Stimulated activated memory B cell treated with anti-CD40 and anti-IgM and Interleukin-4, amounts not matched to agents 10 μg/mL and 1 μg/mL and 100 μg/mL, for 72 hours (primary cell): ENCODE results near the gene GPI.

Experiments used
- ATAC-seq: fragments of 150-1000 bp; cut with Tn5 transposase; 2 replicates; pipeline ENCODE4 v1.10.0; 2021
- H3K27ac Mint-ChIP-seq: one replicate; pipeline ENCODE4 v1.8.0; 2022; ENCODE audit warnings: mild to moderate bottlenecking, mixed read lengths
- H3K27me3 Mint-ChIP-seq: one replicate; pipeline ENCODE4 v1.8.0; 2022; ENCODE audit warnings: mixed read lengths
- H3K36me3 Mint-ChIP-seq: one replicate; pipeline ENCODE4 v1.8.0; 2022; ENCODE audit warnings: mixed read lengths
- H3K4me1 Mint-ChIP-seq: one replicate; pipeline ENCODE4 v1.8.0; 2022; ENCODE audit warnings: mixed read lengths
- H3K4me3 Mint-ChIP-seq: one replicate; pipeline ENCODE4 v1.8.0; 2022; ENCODE audit warnings: mild to moderate bottlenecking, moderate library complexity, mixed read lengths
- H3K9me3 Mint-ChIP-seq: one replicate; pipeline ENCODE4 v1.8.0; 2022; ENCODE audit warnings: mixed read lengths

Gene GPI

GRCh38 chr19:34364830-34365462, at the start of gene GPI:
TSS of gene GPI (plus strand) at chr19:34365196. CDS start at chr19:34365267, 71 bp downstream.
- H3K36me3 Mint-ChIP-seq: peaks cover 27% of the 10 kb centered on the region
- H3K27me3 Mint-ChIP-seq: no peaks in the 10 kb centered on the region
- peaks cover 39% of the 10 kb centered on the region for H3K4me1 Mint-ChIP-seq
- H3K4me3 Mint-ChIP-seq: peak within 1 kb of the TSS; percentile 92
- ATAC-seq: peak; percentile 94
- H3K9me3 Mint-ChIP-seq: no peaks in the 10 kb centered on the region
- H3K27ac Mint-ChIP-seq: peak within 1 kb of the TSS; percentile 82

DNA sequence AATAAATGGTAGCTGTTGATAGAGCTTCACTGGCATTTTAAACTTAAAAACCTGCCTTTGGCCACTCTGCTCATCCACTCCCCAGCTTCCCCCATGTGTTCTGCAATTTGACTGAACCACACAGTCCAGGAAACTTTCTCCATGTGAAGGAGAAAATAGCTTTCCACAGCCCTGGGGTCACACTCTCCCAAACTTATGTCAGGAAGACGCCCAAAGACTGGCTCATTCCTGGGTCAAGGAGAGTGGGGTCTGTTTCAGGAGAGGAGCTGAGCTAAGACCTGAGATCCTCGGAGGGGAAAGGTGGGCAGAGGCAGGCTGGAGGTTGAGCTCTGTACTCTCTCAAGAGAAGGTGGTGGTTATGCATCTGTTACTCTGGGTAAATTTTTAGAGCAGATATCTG, 48.7 kb upstream of the GPI start:
- Mint-ChIP-seq H3K36me3 (peaks cover 7% of the 10 kb centered on the region), H3K27me3 (no peaks in the 10 kb centered on the region), H3K4me1 (peaks cover 61% of the 10 kb centered on the region), H3K27ac (peak overlapping the region; percentile 46), H3K9me3 (no peaks in the 10 kb centered on the region), H3K4me3 (no peak overlapping the region)
- no peak for ATAC-seq

DNA sequence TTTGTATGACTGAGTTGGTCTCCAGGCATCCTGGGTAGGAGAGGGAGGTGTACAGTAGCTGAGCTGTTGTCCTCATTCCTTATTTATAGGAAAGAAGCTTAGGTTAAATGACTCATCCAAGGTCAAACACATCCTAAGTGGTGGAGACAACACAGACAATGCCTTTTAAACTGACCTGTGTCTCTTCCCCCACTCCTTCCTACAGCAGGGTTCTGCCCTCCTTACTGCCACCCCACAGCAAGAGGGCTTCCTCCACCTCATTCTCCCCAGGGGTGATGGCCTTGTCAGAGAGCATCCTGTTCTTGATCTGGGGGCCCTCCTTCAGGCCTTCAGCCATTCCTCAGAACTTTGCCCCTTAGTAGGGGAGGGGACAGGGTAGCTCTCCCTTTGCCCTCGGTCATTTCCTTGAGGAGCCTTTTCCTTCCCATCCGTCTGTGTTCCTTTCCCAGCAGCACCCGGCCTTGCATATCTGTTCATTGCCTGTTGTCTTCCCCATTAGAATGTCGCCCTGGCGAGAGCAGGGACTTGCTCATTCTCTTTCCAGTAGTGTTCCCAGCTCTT, 48.2 kb upstream of the GPI start:
- Mint-ChIP-seq H3K4me1 (peaks cover 56% of the 10 kb centered on the region), H3K27ac (peak overlapping the region; percentile 46), H3K4me3 (no peak overlapping the region), H3K36me3 (peaks cover 7% of the 10 kb centered on the region), H3K9me3 (no peaks in the 10 kb centered on the region), H3K27me3 (no peaks in the 10 kb centered on the region)
- ATAC-seq: no peak

DNA sequence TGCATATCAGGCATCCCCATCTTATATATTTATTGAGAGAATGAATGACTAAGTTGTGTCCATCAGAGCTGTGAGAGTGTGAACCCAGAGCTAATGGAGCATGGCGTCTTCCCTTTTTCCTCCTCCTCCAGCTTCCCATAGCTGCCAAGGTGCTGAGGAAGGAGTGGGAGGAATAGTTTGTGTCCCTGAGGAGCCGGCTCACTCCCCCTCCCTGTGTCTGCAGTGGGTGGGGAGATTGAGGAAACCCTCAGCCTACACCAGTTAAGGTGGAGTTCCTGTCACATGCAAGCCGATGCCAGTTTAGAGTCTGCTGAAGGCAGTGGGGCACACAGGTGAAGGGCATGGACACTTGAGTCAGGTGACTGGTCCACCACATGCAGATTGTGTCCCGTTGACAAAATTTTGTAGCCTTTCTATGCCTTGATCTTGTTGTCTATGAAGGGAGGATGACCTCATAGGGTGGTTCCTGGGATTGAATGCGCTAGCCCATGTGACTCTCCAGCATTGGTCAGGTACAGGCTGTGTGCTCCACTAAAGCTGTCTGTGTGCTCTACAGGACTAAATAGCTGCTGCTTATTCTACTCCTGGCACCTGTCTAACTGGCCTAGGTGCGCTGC, 47.6 kb upstream of the GPI start:
- Mint-ChIP-seq H3K4me3 (no peak overlapping the region), H3K9me3 (no peaks in the 10 kb centered on the region), H3K4me1 (peaks cover 51% of the 10 kb centered on the region), H3K27ac (peak overlapping the region; percentile 46), H3K27me3 (no peaks in the 10 kb centered on the region), H3K36me3 (peaks cover 7% of the 10 kb centered on the region)
- peak; percentile 49 for ATAC-seq

GRCh38 chr19:34319230-34319585, 45.8 kb upstream of the GPI start:
- no peaks in the 10 kb centered on the region for H3K9me3 Mint-ChIP-seq
- H3K36me3 Mint-ChIP-seq: peaks cover 16% of the 10 kb centered on the region
- no peak overlapping the region for H3K27ac Mint-ChIP-seq
- no peak for ATAC-seq
- no peaks in the 10 kb centered on the region for H3K27me3 Mint-ChIP-seq
- peaks cover 49% of the 10 kb centered on the region for H3K4me1 Mint-ChIP-seq
- no peak overlapping the region for H3K4me3 Mint-ChIP-seq

GRCh38 chr19:34319785-34320184, 45.2 kb upstream of the GPI start:
- Mint-ChIP-seq H3K4me3 (no peak overlapping the region), H3K36me3 (peaks cover 18% of the 10 kb centered on the region), H3K27me3 (no peaks in the 10 kb centered on the region), H3K4me1 (peaks cover 44% of the 10 kb centered on the region), H3K27ac (no peak overlapping the region), H3K9me3 (no peaks in the 10 kb centered on the region)
- no peak for ATAC-seq

DNA sequence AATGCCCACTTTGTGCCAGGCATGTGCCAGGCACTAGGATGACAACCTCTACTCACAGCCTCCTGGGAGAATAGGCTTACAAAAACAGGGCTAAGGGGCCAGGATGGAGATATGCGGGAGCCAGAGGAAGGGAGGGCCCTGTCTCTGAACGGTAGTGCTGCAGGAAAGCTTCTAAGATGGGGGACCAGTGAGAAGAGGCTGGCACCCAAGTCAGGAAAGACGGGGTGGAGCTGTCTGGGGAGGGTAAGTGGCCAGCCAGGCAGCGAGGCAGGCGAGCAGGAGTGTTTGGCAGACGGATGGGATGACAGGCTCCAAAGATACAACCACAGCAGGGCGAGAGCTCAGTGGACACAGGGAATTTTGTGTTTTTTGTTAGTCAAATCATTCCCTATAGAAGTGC, 44.7 kb upstream of the GPI start:
- Mint-ChIP-seq H3K4me3 (no peak overlapping the region), H3K27me3 (no peaks in the 10 kb centered on the region), H3K4me1 (peaks cover 39% of the 10 kb centered on the region), H3K9me3 (no peaks in the 10 kb centered on the region), H3K36me3 (peaks cover 23% of the 10 kb centered on the region), H3K27ac (no peak overlapping the region)
- ATAC-seq: no peak

DNA sequence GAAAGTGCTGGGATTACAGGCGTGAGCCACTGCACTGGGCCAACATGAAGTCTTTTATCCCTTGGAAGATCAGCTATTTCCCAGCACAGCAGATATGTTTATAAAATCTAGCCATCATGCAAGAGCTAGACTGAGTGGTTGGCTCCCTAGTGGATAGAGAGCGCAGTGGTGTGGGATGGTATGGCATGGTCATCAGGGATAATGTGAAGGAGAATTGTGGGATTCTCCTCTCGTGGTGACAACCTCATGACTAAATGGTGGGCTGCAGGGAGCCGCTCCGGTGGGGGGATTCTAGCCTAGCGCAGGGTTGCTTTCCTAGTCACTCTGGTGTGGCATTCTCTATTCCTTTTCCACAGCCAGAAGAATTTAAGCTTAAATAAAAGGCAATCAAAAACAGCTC, 43.3 kb upstream of the GPI start:
- H3K4me1 Mint-ChIP-seq: peaks cover 27% of the 10 kb centered on the region
- peaks cover 31% of the 10 kb centered on the region for H3K36me3 Mint-ChIP-seq
- ATAC-seq: no peak
- H3K9me3 Mint-ChIP-seq: no peaks in the 10 kb centered on the region
- H3K27ac Mint-ChIP-seq: no peak overlapping the region
- H3K27me3 Mint-ChIP-seq: no peaks in the 10 kb centered on the region
- H3K4me3 Mint-ChIP-seq: no peak overlapping the region

- H3K9me3 Mint-ChIP-seq: no peaks in the 10 kb centered on the region
- H3K27me3 Mint-ChIP-seq: no peaks in the 10 kb centered on the region
- peaks cover 44% of the 10 kb centered on the region for H3K36me3 Mint-ChIP-seq
- peaks cover 8% of the 10 kb centered on the region for H3K4me1 Mint-ChIP-seq
- no peak overlapping the region for H3K27ac Mint-ChIP-seq
- ATAC-seq: no peak
- no peak overlapping the region for H3K4me3 Mint-ChIP-seq
Measured at GRCh38 chr19:34323433-34324204, 41.4 kb upstream of the GPI start.

DNA sequence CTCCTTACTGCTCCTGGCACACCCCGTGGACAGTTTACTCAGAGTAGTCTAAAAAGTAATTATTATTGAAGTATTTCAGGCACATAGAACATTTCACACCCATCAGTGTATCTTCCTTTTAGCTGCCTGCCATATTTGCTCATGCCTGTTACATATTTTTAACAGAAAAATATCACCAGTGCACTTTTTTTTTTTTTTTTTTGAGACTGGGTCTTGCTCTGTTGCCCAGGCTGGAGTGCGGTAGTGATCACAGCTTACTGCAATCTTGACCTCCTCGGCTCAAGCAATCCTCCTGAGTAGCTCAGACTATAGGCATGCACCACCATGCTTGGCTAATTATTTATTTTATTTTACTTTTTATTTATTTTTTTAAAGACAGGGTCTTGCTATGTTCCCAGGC, 40.7 kb upstream of the GPI start:
- Mint-ChIP-seq H3K27ac (no peak overlapping the region), H3K27me3 (no peaks in the 10 kb centered on the region)

DNA sequence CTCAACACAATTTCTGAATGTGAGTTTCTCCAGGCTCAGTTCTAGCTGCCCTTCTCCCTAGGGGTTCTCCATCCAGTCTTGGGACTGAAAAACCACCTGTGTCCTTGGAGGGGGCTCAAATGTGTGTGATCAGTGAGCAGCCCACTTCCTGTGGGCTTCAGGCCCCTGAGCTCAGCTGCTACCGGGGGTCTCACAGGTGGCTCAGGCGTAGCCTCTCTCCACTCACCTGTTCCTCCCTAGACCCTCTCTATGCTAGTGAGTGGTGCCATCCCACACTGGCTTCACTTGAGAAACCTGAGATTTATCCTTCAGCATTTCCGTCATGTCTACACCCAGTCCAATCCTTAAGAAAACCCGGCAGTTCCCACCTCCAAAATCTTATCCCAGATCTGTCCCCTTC, 39.8 kb upstream of the GPI start:
- Mint-ChIP-seq H3K27me3 (no peaks in the 10 kb centered on the region), H3K4me1 (peaks cover 6% of the 10 kb centered on the region), H3K36me3 (peaks cover 45% of the 10 kb centered on the region), H3K4me3 (no peak overlapping the region), H3K9me3 (no peaks in the 10 kb centered on the region), H3K27ac (no peak overlapping the region)
- no peak for ATAC-seq

More for the DNA sequence above, 40.7 kb upstream of the GPI start:
- no peak for ATAC-seq
- no peak overlapping the region for H3K4me3 Mint-ChIP-seq
- H3K9me3 Mint-ChIP-seq: no peaks in the 10 kb centered on the region
- peaks cover 44% of the 10 kb centered on the region for H3K36me3 Mint-ChIP-seq
- peaks cover 6% of the 10 kb centered on the region for H3K4me1 Mint-ChIP-seq

GRCh38 chr19:34325981-34326787, 38.8 kb upstream of the GPI start:
- Mint-ChIP-seq H3K36me3 (peaks cover 46% of the 10 kb centered on the region), H3K27ac (no peak overlapping the region), H3K9me3 (no peaks in the 10 kb centered on the region), H3K4me3 (no peak overlapping the region), H3K27me3 (no peaks in the 10 kb centered on the region), H3K4me1 (peaks cover 6% of the 10 kb centered on the region)
- no peak for ATAC-seq

DNA sequence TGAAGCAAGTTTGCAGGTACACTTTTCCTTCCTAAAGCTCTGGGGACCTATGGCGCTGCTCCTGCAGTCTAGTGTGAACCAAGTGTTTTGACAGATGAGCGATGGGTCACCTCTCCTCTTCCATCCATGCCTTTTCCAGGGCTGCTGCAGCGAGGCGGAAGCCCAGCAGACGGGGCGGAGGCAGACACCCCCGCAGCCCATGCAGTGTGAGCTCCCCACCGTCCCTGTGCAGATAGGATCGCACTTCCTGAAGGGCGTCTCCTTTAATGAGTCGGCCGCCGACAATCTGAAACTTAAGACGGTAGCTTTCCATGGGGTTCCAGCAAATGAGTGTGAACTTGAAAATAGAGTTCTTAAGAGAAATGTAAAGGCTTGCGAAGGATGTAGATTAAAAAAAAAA, 37.1 kb upstream of the GPI start:
- H3K27ac Mint-ChIP-seq: no peak overlapping the region
- H3K27me3 Mint-ChIP-seq: no peaks in the 10 kb centered on the region
- no peak overlapping the region for H3K4me3 Mint-ChIP-seq
- peaks cover 6% of the 10 kb centered on the region for H3K4me1 Mint-ChIP-seq
- H3K36me3 Mint-ChIP-seq: peaks cover 61% of the 10 kb centered on the region
- no peaks in the 10 kb centered on the region for H3K9me3 Mint-ChIP-seq
- ATAC-seq: no peak

- no peaks in the 10 kb centered on the region for H3K9me3 Mint-ChIP-seq
- H3K27ac Mint-ChIP-seq: no peak overlapping the region
- H3K36me3 Mint-ChIP-seq: peaks cover 62% of the 10 kb centered on the region
- ATAC-seq: no peak
- no peaks in the 10 kb centered on the region for H3K27me3 Mint-ChIP-seq
- peaks cover 2% of the 10 kb centered on the region for H3K4me1 Mint-ChIP-seq
- no peak overlapping the region for H3K4me3 Mint-ChIP-seq
Measured at GRCh38 chr19:34328982-34329381, 36.0 kb upstream of the GPI start.

DNA sequence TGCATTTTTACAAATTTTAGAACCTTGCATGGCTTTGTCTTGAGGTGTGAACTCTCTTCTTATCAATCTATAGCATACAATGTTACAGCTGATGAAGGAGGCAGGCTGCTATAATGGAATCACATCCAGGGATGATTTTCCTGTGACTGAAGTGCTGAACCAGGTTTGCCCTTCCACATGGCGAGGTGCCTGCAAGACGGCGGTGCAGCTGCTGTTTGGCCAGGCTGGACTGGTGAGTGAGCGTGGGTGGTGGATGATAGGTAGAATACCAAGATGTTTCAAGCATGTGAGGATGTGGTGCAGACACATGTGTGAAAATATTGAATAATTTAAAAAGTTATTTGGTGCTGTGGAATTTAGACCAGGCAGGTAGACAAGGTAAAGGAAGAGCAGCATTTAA, 34.9 kb upstream of the GPI start:
- no peaks in the 10 kb centered on the region for H3K4me1 Mint-ChIP-seq
- no peak overlapping the region for H3K4me3 Mint-ChIP-seq
- peaks cover 55% of the 10 kb centered on the region for H3K36me3 Mint-ChIP-seq
- no peak for ATAC-seq
- H3K27ac Mint-ChIP-seq: no peak overlapping the region
- H3K27me3 Mint-ChIP-seq: no peaks in the 10 kb centered on the region
- H3K9me3 Mint-ChIP-seq: no peaks in the 10 kb centered on the region
